DND-41 (cell line): ENCODE results near the gene HSPG2.

Experiments used
- ATAC-seq: fragments of 200-7000 bp; cut with Tn5 transposase; 3 replicates; pipeline ENCODE4 v1.9.1; 2021; ENCODE audit warnings: low read depth; ENCODE audit not compliant: insufficient read depth
- DNase-seq: peaks from one replicate; pipeline ENCODE4 v3.0.0-alpha.2; 2020
- H2AFZ ChIP-seq: 2 replicates; pipeline ENCODE4 v1.6.0; 2012; ENCODE audit warnings: low read depth, low read length
- H3K27ac ChIP-seq: 2 replicates; pipeline ENCODE4 v1.5.1; 2012; ENCODE audit warnings: low read length, inconsistent platforms
- H3K27me3 ChIP-seq: fragments of 200-600 bp; sonication (generic); 2 replicates; pipeline ENCODE4 v1.6.0; 2012; ENCODE audit warnings: low read length, mild to moderate bottlenecking, inconsistent platforms; ENCODE audit not compliant: insufficient read depth, poor library complexity
- H3K36me3 ChIP-seq: 2 replicates; pipeline ENCODE4 v1.5.1; 2012; ENCODE audit warnings: low read length, inconsistent platforms; ENCODE audit not compliant: insufficient read depth
- H3K4me1 ChIP-seq: 2 replicates; pipeline ENCODE4 v1.5.1; 2012; ENCODE audit warnings: mild to moderate bottlenecking, low read length; ENCODE audit not compliant: insufficient read depth
- H3K4me2 ChIP-seq: 2 replicates; pipeline ENCODE4 v1.6.0; 2012; ENCODE audit warnings: mild to moderate bottlenecking, moderate library complexity, low read length, inconsistent platforms; ENCODE audit not compliant: insufficient read depth
- H3K4me3 ChIP-seq, 2 experiments: fragments of 200-600 bp in 1 of 2; shearing (Covaris generic) in 1 of 2; 2 replicates each; pipeline ENCODE4 v1.5.1; 2012 to 2016; ENCODE audit warnings: inconsistent platforms in 2 of 2, low read length in 2 of 2, mild to moderate bottlenecking in 2 of 2, low read depth in 1 of 2, moderate library complexity in 1 of 2
- H3K79me2 ChIP-seq: 2 replicates; pipeline ENCODE4 v1.6.0; 2012; ENCODE audit warnings: low read length, inconsistent platforms; ENCODE audit not compliant: insufficient read depth
- H3K9ac ChIP-seq: 2 replicates; pipeline ENCODE4 v1.6.0; 2012; ENCODE audit warnings: low read depth, mild to moderate bottlenecking, inconsistent platforms, low read length, moderate library complexity
- H3K9me3 ChIP-seq: 2 replicates; pipeline ENCODE4 v1.5.1; 2012; ENCODE audit warnings: low read length, moderate library complexity, mild to moderate bottlenecking, inconsistent platforms; ENCODE audit not compliant: insufficient read depth, severe bottlenecking
- H4K20me1 ChIP-seq: 2 replicates; pipeline ENCODE4 v1.6.0; 2012; ENCODE audit warnings: low read length; ENCODE audit not compliant: insufficient read depth
- CTCF ChIP-seq: IDR thresholded peaks from 2 replicates; pipeline ENCODE4 v1.5.1; 2012; ENCODE audit warnings: borderline replicate concordance, low read length, moderate library complexity, mild to moderate bottlenecking; ENCODE audit not compliant: poor library complexity, severe bottlenecking; ENCODE audit errors: extremely low read depth
- EZH2 ChIP-seq: IDR thresholded peaks from 3 replicates; pipeline ENCODE4 v1.6.1; 2012; ENCODE audit warnings: borderline replicate concordance, low read depth, mild to moderate bottlenecking, moderate library complexity, low read length, inconsistent platforms; ENCODE audit not compliant: severe bottlenecking

The HSPG2 gene

DNA sequence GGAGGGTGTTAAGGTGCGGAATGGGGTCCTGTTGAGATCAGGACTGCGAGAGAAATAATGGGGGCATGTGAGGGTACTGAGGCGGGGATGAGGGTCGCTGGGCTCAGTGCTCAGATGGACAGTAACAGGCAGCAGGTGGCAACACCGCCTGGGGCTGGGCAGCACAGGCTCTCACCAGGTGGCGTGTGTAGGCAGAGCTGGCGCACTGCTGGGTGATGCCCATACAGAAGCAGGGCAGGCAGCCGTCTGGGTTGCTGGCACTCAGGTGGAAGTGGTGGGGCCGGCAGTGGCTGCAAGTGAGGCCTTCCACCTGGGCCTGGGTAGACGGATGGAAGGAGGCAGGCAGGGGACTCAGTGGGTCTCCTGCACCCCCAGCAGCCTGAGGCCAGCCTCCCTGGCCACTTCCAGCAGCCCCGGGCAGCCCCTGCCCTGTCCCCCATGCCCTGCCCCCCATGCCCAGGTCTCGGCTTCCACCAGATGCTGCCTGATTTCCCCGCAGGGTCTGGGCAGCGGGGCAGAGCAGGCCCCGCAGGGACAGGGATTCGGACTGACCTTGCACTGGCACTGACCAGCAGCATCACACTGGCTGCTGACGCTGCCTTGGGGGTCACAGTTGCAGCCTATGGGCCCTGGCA, 64.5 kb downstream of the HSPG2 start:
- Histone ChIP-seq H3K27me3 (peaks cover 4% of the 10 kb centered on the region), H3K4me2 (no peak overlapping the region), H3K9ac (no peak overlapping the region), H2AFZ (no peak overlapping the region), H3K9me3 (no peaks in the 10 kb centered on the region), H3K79me2 (no peaks in the 10 kb centered on the region), H3K4me1 (no peaks in the 10 kb centered on the region), H3K4me3 (no peak overlapping the region), H4K20me1 (no peaks in the 10 kb centered on the region), H3K27ac (no peak overlapping the region), H3K36me3 (no peaks in the 10 kb centered on the region)
- DNase-seq (no peak), ATAC-seq (no peak)
- TF ChIP-seq EZH2 (no peak), CTCF (no peak)

- Histone ChIP-seq H3K27ac (no peak overlapping the region), H3K4me3 (no peak overlapping the region), H3K36me3 (no peaks in the 10 kb centered on the region), H3K9me3 (no peaks in the 10 kb centered on the region), H4K20me1 (no peaks in the 10 kb centered on the region), H3K79me2 (no peaks in the 10 kb centered on the region), H3K4me2 (no peak overlapping the region), H3K4me1 (no peaks in the 10 kb centered on the region), H3K27me3 (peaks cover 8% of the 10 kb centered on the region), H3K9ac (no peak overlapping the region), H2AFZ (no peak overlapping the region)
- ATAC-seq (no peak), DNase-seq (no peak)
- TF ChIP-seq CTCF = no peak
- no peak for TF ChIP-seq EZH2
Observed at GRCh38 chr1:21871943-21872342, 65.2 kb downstream of the HSPG2 start.

GRCh38 chr1:21870611-21871010, 66.5 kb downstream of the HSPG2 start:
- Histone ChIP-seq H3K4me2 (no peak overlapping the region), H2AFZ (no peak overlapping the region), H3K4me1 (no peaks in the 10 kb centered on the region), H3K79me2 (no peaks in the 10 kb centered on the region), H3K27me3 (peaks cover 13% of the 10 kb centered on the region), H3K27ac (no peak overlapping the region), H4K20me1 (no peaks in the 10 kb centered on the region), H3K9me3 (no peaks in the 10 kb centered on the region), H3K9ac (no peak overlapping the region), H3K36me3 (no peaks in the 10 kb centered on the region), H3K4me3 (no peak overlapping the region)
- no peak for TF ChIP-seq EZH2
- TF ChIP-seq CTCF = no peak
- DNase-seq (no peak), ATAC-seq (no peak)
